PFSK-1 (cell line): Measurements from ENCODE around the gene ZBTB16.

ENCODE experiments used
- POLR2AphosphoS5 ChIP-seq: IDR thresholded peaks from 2 replicates; pipeline ENCODE4 v1.6.1; 2012; ENCODE audit warnings: low read depth, mild to moderate bottlenecking, control low read depth, low read length, moderate library complexity
- TAF1 ChIP-seq: IDR thresholded peaks from 2 replicates; pipeline ENCODE4 v1.6.1; 2012; ENCODE audit warnings: low read length, control low read depth, borderline replicate concordance; ENCODE audit not compliant: insufficient read depth

GRCh38 chr11:114085965-114086793 lies 26.7 kb downstream of the ZBTB16 start:
- TF ChIP-seq POLR2AphosphoS5 (no peak), TAF1 (no peak)
